HG02759 (cell line): Measurements from ENCODE around the gene KLRF1.

Source experiments
- ATAC-seq: cut with Tn5 transposase; IDR thresholded peaks from one replicate; pipeline ENCODE4 v1.9.1; 2021; ENCODE audit warnings: mild to moderate bottlenecking, moderate library complexity; ENCODE audit not compliant: unreplicated experiment

Gene KLRF1

GRCh38 chr12:9827209-9827888 lies at the start of gene KLRF1:
TSS of gene KLRF1 (plus strand) at chr12:9827481. CDS start at chr12:9827545, 64 bp downstream.
- ATAC-seq = no peak

- ATAC-seq = no peak
These were observed 48.1 kb upstream of the KLRF1 start for GRCh38 chr12:9779209-9779608.

- no peak for ATAC-seq
These were observed 45.9 kb upstream of the KLRF1 start for GRCh38 chr12:9781360-9781759.

GRCh38 chr12:9782547-9783382 lies 44.5 kb upstream of the KLRF1 start:
- ATAC-seq = no peak

- no peak for ATAC-seq
These were observed 43.0 kb upstream of the KLRF1 start for GRCh38 chr12:9784326-9784725.

GRCh38 chr12:9784816-9785215 lies 42.5 kb upstream of the KLRF1 start:
- ATAC-seq = no peak

- ATAC-seq = no peak
These were observed 40.3 kb upstream of the KLRF1 start for GRCh38 chr12:9786726-9787717.

GRCh38 chr12:9792185-9792900 lies 34.9 kb upstream of the KLRF1 start:
- ATAC-seq = no peak

GRCh38 chr12:9792961-9793617 lies 34.2 kb upstream of the KLRF1 start:
- ATAC-seq = no peak

GRCh38 chr12:9793779-9794395 lies 33.4 kb upstream of the KLRF1 start:
- no peak for ATAC-seq

- ATAC-seq = no peak
These were observed 32.7 kb upstream of the KLRF1 start for GRCh38 chr12:9794484-9795093.

GRCh38 chr12:9795945-9796344 lies 31.3 kb upstream of the KLRF1 start:
- no peak for ATAC-seq

GRCh38 chr12:9796346-9796745 lies 30.9 kb upstream of the KLRF1 start:
- ATAC-seq = no peak

- ATAC-seq = no peak
These were observed 30.3 kb upstream of the KLRF1 start for GRCh38 chr12:9796971-9797370.

GRCh38 chr12:9797722-9798619 lies 29.3 kb upstream of the KLRF1 start:
- ATAC-seq = peak; percentile 95

GRCh38 chr12:9799961-9800360 lies 27.3 kb upstream of the KLRF1 start:
- no peak for ATAC-seq

GRCh38 chr12:9805883-9806282 lies 21.4 kb upstream of the KLRF1 start:
- no peak for ATAC-seq

GRCh38 chr12:9806714-9807113 lies 20.6 kb upstream of the KLRF1 start:
- no peak for ATAC-seq
